Kidney (tissue), 14 donors: ENCODE results near the gene TRPM2. TPM values are rescaled to one million over a fixed set of nuclear protein-coding genes. Genes with fewer than 3 reads are reported as not detected.
"Not testable (repeated sequence)": the region's sequence is repeated elsewhere in the genome, so short reads cannot be mapped to it uniquely, and the experiment has no call there.

Source experiments
- DNase-seq, 5 donors: peaks; one replicate each; pipeline ENCODE4 v3.0.0-alpha.2; 2013 to 2020
- FAIRE-seq: peaks from 2 replicates; lab custom pipeline; 2012; peaks lifted over from hg19 to GRCh38; lab: Jason Lieb, UNC
- H3K27ac ChIP-seq, 2 donors: one replicate each; pipeline ENCODE4 v1.7.0; 2013; ENCODE audit warnings: low read depth in 2 of 2, low read length in 2 of 2, inconsistent platforms in 1 of 2
- H3K27me3 ChIP-seq: one replicate; pipeline ENCODE4 v1.7.1; 2013; ENCODE audit warnings: low read length, inconsistent platforms; ENCODE audit not compliant: control insufficient read depth, insufficient read depth
- H3K36me3 ChIP-seq, 3 donors: one replicate each; pipeline versions ENCODE4 v1.7.0 to v1.7.1; 2013; ENCODE audit warnings: low read length in 3 of 3, control low read depth in 1 of 3, inconsistent platforms in 1 of 3; ENCODE audit not compliant: insufficient read depth in 3 of 3, control insufficient read depth in 2 of 3
- H3K4me1 ChIP-seq, 3 donors: one replicate each; pipeline versions ENCODE4 v1.7.0 to v1.7.1; 2013; ENCODE audit warnings: low read length in 3 of 3, inconsistent platforms in 1 of 3, low read depth in 1 of 3; ENCODE audit not compliant: control insufficient read depth in 2 of 3, insufficient read depth in 2 of 3
- H3K4me3 ChIP-seq, 3 donors: one replicate each; pipeline versions ENCODE4 v1.7.0 to v1.8.1; 2013; ENCODE audit warnings: low read length in 3 of 3, control low read depth in 1 of 3, inconsistent platforms in 1 of 3
- H3K9ac ChIP-seq, 3 donors: one replicate each; pipeline versions ENCODE4 v1.7.0 to v1.7.1; 2013; ENCODE audit warnings: low read length in 3 of 3, control low read depth in 1 of 3, inconsistent platforms in 1 of 3
- H3K9me3 ChIP-seq, 3 donors: one replicate each; pipeline versions ENCODE4 v1.7.0 to v1.7.1; 2013; ENCODE audit warnings: low read length in 3 of 3, control low read depth in 1 of 3, inconsistent platforms in 1 of 3; ENCODE audit not compliant: control insufficient read depth in 2 of 3, insufficient read depth in 1 of 3
- CTCF ChIP-seq: IDR thresholded peaks from 3 replicates; pipeline ENCODE4 v1.5.1; 2012; ENCODE audit warnings: mild to moderate bottlenecking, moderate library complexity, borderline replicate concordance; ENCODE audit not compliant: insufficient read depth; ENCODE audit errors: extremely low read depth
- intact Hi-C: fragments of 100-400 bp; cut with DNase I; formaldehyde crosslinking; loops from one replicate; pipeline ENCODE4 v1.11.1; 2022
- polyA plus RNA-seq: library from polyadenylated mRNA; stranded (reverse); fragments of 350-450 nt; fragmentation: Illumina TruSeq; extraction: RNeasy Lipid Tissue Mini Kit (QIAGEN cat#74804); gene quantifications from one replicate; pipeline ENCODE4 v1.2.3, GENCODE V29; 2014; ENCODE audit warnings: low read depth, low replicate concordance; ENCODE audit not compliant: insufficient read depth
- total RNA-seq: library from RNA; stranded (reverse); fragmentation: NEBNext Ultra II Directional; extraction: Animal tissue kit (Norgen Biotek cat#: 25700); gene quantifications from one replicate; pipeline ENCODE4 v1.2.1, GENCODE V29; 2021
- donor health status: control.
- donor health status: control.
- donor health status: control.
- donor health status: control.
- donor health status: control.
- donor health status: DM: yes; HTN: yes; CAD: no.
- donor health status: Normal renal cell carcinoma (clear cell type).

The TRPM2 gene
- total and polyA plus RNA-seq, 2 donors from 2014 or later = 2.0 to 11.5 TPM

DNA sequence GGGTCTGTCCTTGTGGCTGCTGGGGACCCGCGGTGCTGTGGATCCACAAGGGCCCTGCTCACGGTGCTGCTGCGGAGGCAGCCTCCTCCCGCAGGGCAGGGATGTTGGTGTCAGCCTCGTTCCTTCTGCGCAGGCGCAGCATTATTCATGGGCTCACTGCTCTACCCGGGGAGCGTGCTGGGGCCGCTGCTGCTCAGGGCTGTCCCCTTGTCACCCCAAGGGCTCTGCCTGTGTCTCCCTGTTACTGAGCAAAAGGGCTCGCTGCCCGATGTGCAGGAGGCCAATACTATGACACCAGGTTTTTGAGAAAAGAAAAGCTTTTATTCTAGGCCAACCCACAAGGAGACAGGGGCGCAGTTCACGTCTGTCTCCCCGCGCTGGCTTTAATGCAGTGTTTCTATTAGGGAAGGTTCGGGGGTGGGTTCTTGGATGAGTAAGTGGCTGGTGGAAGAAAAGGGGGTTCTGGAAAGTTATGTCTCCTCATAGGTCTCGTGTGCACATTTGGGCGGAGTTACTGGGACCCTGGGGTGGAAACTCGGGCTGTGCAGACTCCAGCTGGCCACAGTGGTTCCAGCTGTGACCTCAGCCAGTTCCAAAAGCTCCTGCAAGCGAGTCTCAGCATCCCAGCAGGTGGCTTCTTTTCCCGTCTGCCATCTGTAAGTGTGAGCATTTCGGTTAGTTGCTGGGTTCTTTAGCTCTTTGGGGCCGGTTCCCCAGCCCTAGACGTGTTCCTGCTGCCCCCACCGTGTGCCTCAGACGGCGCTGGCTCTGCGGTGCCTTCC is 61.1 kb downstream of the TRPM2 start:
- H3K36me3 ChIP-seq = no peaks in the 10 kb centered on the region
- H3K4me3 ChIP-seq = no peak overlapping the region
- no peaks in the 10 kb centered on the region for H3K27me3 ChIP-seq
- FAIRE-seq (no peak), DNase-seq (peak in 2 of 5 donors; percentile 9 to 33)
- TF ChIP-seq CTCF = no peak
- H3K4me1 ChIP-seq = no peaks in the 10 kb centered on the region
- no peaks in the 10 kb centered on the region for H3K9me3 ChIP-seq
- H3K9ac ChIP-seq = no peak overlapping the region
- H3K27ac ChIP-seq = no peak overlapping the region
- intact Hi-C loops = no loop called here

DNA sequence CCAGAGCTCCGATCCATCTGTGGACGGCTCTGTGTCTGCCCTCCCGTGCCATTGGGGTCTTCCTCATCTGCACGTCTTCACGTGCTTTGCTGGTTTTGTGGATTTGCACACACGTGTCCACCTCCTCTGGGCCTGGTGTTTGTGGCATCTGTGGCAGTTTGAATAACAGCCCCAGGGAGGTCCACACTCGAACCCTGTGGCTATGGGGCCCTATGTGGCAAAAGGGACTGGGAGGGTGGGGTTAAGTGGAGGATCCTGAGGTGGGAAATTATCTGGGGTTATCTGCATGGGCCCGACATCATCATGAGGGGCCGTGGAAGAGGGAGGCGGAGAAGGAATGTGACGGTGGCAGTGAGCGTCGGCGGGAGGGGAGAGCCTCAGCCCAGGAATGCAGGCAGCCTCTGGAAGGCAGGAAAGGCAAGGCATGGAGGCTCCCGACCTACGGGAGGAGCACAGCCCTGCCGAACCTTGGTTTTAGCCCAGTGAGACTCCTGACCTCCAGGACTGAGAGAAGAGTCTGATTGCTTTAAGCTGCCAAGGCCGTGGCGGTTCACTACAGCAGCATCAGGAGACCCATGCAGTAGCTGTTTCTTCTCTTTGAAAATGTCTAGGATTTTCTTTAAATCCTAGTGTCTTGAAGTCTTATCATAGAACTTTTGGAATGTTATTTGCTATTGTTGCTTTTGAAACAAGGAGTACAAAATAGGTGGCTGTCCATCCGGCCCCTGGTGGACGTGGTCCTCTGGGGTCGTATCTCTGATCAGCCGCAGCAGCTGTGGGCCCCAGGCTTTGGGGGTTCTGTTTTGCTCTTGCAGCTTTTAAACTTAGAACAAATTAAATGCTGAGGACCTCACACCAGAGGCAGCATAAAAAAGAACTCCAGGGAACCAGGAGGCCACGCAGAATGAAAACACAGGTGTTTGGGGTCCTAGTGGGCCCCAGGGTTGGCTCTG is 61.9 kb downstream of the TRPM2 start:
- Histone ChIP-seq H3K9me3 (peaks cover 0 to 2% (median 0%) of the 10 kb centered on the region in 3 donors), H3K27me3 (no peaks in the 10 kb centered on the region), H3K9ac (no peak overlapping the region), H3K27ac (no peak overlapping the region), H3K4me1 (no peaks in the 10 kb centered on the region), H3K4me3 (no peak overlapping the region), H3K36me3 (no peaks in the 10 kb centered on the region)
- FAIRE-seq (no peak), DNase-seq (peak in 2 of 5 donors; percentile 23 to 25)
- intact Hi-C loops = no loop called here
- TF ChIP-seq CTCF = no peak

DNA sequence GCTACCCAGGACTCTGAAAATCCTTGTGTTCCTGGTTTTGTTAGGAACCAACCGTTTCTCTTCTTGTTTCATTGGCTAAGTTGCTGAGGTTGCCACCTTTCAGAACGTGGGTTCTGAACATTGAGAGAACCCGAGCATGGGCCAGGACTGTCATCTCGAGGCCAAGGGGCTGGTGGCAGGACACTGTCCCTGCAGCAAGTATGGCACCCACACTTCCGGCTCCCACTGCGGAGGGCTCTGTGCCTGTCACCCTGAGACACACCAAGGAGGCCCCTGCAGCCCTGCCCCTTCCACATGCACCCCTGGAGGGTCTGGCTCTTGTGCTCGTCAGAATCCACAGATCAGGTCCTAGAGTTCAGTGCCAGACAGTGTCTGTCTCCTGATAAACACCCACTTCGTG is 62.8 kb downstream of the TRPM2 start:
- H3K4me3 ChIP-seq = no peak overlapping the region
- TF ChIP-seq CTCF = no peak
- FAIRE-seq (no peak), DNase-seq (peak in 1 of 5 donors; percentile 39)
- H3K9ac ChIP-seq = no peak overlapping the region
- no peak overlapping the region for H3K27ac ChIP-seq
- intact Hi-C loops = no loop called here
- no peaks in the 10 kb centered on the region for H3K4me1 ChIP-seq
- no peaks in the 10 kb centered on the region for H3K36me3 ChIP-seq
- peaks cover 0 to 2% (median 0%) of the 10 kb centered on the region in 3 donors for H3K9me3 ChIP-seq
- H3K27me3 ChIP-seq = no peaks in the 10 kb centered on the region

DNA sequence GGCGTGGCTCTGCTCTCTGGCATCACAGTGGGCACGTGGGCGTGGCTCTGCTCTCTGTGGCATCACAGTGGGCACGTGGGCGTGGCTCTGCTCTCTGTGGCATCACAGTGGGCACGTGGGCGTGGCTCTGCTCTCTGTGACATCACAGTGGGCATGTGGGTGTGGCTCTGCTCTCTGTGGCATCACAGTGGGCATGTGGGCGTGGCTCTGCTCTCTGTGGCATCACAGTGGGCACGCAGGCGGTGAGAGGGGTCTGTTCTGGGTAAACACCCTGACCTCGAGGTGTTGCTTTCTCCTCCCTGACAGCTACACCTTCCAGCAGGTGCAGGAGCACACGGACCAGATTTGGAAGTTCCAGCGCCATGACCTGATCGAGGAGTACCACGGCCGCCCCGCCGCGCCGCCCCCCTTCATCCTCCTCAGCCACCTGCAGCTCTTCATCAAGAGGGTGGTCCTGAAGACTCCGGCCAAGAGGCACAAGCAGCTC is 64.2 kb downstream of the TRPM2 start:
- FAIRE-seq, intact Hi-C loops: not testable (repeated sequence)

More for the DNA sequence above, 64.2 kb downstream of the TRPM2 start:
- not testable (repeated sequence) for H3K27me3 ChIP-seq, H3K9me3 ChIP-seq, H3K9ac ChIP-seq, H3K4me1 ChIP-seq, H3K27ac ChIP-seq, H3K4me3 ChIP-seq, H3K36me3 ChIP-seq
- DNase-seq = peak in 2 of 5 donors; percentile 29 to 56
